Vagina (tissue), 2 donors: Measurements from ENCODE around the gene EPG5. TPM values are rescaled to one million over a fixed set of nuclear protein-coding genes. Genes with fewer than 3 reads are reported as not detected.

ENCODE experiments used
- DNase-seq, 2 donors: peaks; one replicate each; pipeline ENCODE4 v3.0.0-alpha.2; 2017; ENCODE audit errors: extremely low spot score in 2 of 2
- H3K27ac ChIP-seq: fragments of 200-600 bp; sonication (generic); one replicate; pipeline ENCODE4 v1.5.1; 2019
- H3K27me3 ChIP-seq: fragments of 200-600 bp; sonication (generic); one replicate; pipeline ENCODE4 v1.5.1; 2019
- H3K36me3 ChIP-seq, 2 donors: fragments of 200-600 bp; sonication (generic); one replicate each; pipeline ENCODE4 v1.5.1; 2017 to 2019
- H3K4me1 ChIP-seq: fragments of 200-600 bp; sonication (generic); one replicate; pipeline ENCODE4 v1.5.1; 2019
- H3K4me3 ChIP-seq, 2 donors: fragments of 200-600 bp; sonication (generic); 1 replicate in 1 of 2; 2 replicates in 1 of 2; pipeline ENCODE4 v1.5.1; 2016 to 2019
- H3K9me3 ChIP-seq: fragments of 200-600 bp; sonication (generic); one replicate; pipeline ENCODE4 v1.5.1; 2019
- POLR2A ChIP-seq, 2 donors: fragments of 450-650 bp; IDR thresholded peaks; one replicate each; pipeline ENCODE4 v1.6.1; 2017; ENCODE audit warnings: antibody characterized with exemption in 2 of 2, mild to moderate bottlenecking in 2 of 2, moderate library complexity in 2 of 2
- POLR2AphosphoS5 ChIP-seq, 2 donors: sonication (generic); formaldehyde crosslinking; IDR thresholded peaks; one replicate each; pipeline ENCODE4 v1.9.0; 2017; ENCODE audit warnings: antibody characterized with exemption in 2 of 2, mild to moderate bottlenecking in 2 of 2, low read depth in 1 of 2; ENCODE audit not compliant: insufficient read depth in 1 of 2
- intact Hi-C: fragments of 100-400 bp; cut with DNase I; formaldehyde crosslinking; loops from one replicate; pipeline ENCODE4 v1.15.1; 2023
- total RNA-seq: library from RNA; depleted of rRNA; stranded (reverse); fragments of >200 nt; gene quantifications from one replicate; pipeline ENCODE4 v1.2.3, GENCODE V29; 2016
- TF ChIP-seq, protein P1 (sequence below), 3 experiments: fragments of 450-650 bp in 2 of 3; fragments of 200-600 bp in 1 of 3; sonication (generic) in 1 of 3; IDR thresholded peaks; one replicate each; pipeline ENCODE4 v1.5.1; 2017 to 2019; ENCODE audit warnings: antibody characterized with exemption in 3 of 3, mild to moderate bottlenecking in 2 of 3, moderate library complexity in 2 of 3

Gene EPG5
- total RNA-seq, 1 donor from 2014 or later: 29.5 TPM

DNA sequence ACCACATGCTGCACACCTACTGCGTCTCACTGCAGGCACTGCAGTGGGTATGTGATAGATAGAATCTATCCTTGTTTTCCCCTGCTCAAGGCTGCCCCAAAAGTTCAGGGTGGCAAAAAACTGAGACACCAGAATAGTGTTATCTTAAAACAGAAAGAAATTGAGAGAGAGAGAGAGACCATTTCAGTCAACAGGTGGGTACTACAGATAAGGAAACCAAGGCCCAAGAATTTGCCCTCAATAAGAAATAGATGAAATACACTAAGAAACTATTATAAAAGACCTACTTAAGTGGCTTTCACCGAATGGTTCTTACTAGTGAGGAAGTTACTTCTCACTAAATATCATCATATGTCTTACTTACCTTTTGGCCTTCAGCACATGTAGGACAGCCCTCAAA, 27.9 kb downstream of the EPG5 start:
- Histone ChIP-seq H3K27ac (no peak overlapping the region), H3K36me3 (peaks cover 0 to 55% of the 10 kb centered on the region in 2 donors), H3K4me3 (no peak overlapping the region), H3K9me3 (no peaks in the 10 kb centered on the region), H3K27me3 (no peaks in the 10 kb centered on the region), H3K4me1 (no peaks in the 10 kb centered on the region)
- TF ChIP-seq, protein P1, sequence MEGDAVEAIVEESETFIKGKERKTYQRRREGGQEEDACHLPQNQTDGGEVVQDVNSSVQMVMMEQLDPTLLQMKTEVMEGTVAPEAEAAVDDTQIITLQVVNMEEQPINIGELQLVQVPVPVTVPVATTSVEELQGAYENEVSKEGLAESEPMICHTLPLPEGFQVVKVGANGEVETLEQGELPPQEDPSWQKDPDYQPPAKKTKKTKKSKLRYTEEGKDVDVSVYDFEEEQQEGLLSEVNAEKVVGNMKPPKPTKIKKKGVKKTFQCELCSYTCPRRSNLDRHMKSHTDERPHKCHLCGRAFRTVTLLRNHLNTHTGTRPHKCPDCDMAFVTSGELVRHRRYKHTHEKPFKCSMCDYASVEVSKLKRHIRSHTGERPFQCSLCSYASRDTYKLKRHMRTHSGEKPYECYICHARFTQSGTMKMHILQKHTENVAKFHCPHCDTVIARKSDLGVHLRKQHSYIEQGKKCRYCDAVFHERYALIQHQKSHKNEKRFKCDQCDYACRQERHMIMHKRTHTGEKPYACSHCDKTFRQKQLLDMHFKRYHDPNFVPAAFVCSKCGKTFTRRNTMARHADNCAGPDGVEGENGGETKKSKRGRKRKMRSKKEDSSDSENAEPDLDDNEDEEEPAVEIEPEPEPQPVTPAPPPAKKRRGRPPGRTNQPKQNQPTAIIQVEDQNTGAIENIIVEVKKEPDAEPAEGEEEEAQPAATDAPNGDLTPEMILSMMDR (IDR thresholded peaks at IDR 0.05): no peak
- TF ChIP-seq POLR2A (IDR thresholded peaks at IDR 0.05): no peak
- TF ChIP-seq POLR2AphosphoS5 (IDR thresholded peaks at IDR 0.05; ENCODE audit: insufficient read depth in 1 of 2, low read depth in 1 of 2): no peak
- intact Hi-C loops: no loop called here
- no peak for DNase-seq

DNA sequence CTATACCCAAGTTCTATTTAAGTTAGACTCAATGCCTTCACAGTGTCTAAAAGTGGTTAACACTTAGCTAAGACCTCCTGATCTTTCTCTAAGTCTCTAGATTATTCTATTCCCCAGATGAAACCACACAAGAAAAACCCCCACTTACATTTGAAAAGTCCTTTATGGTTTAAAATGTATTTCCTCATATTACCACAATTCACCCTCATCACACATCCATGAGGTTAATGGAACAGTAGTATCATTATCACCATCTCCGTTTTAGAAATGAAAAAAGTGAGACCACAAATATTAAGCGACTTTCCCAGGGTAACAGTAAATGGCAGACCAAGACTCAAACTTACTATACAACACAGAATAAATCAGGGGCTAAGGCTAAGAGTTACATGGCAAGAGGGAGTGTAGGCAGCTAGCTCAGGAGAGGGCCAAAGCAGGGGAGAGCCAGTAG, 28.6 kb downstream of the EPG5 start:
- Histone ChIP-seq H3K9me3 (no peaks in the 10 kb centered on the region), H3K4me3 (no peak overlapping the region), H3K27ac (no peak overlapping the region), H3K36me3 (peaks cover 0 to 48% of the 10 kb centered on the region in 2 donors), H3K4me1 (no peaks in the 10 kb centered on the region), H3K27me3 (no peaks in the 10 kb centered on the region)
- intact Hi-C loops: no loop called here
- TF ChIP-seq POLR2A (IDR thresholded peaks at IDR 0.05) (no peak), POLR2AphosphoS5 (IDR thresholded peaks at IDR 0.05; ENCODE audit: insufficient read depth in 1 of 2, low read depth in 1 of 2) (no peak)
- TF ChIP-seq, protein P1 (IDR thresholded peaks at IDR 0.05): no peak
- no peak for DNase-seq

DNA sequence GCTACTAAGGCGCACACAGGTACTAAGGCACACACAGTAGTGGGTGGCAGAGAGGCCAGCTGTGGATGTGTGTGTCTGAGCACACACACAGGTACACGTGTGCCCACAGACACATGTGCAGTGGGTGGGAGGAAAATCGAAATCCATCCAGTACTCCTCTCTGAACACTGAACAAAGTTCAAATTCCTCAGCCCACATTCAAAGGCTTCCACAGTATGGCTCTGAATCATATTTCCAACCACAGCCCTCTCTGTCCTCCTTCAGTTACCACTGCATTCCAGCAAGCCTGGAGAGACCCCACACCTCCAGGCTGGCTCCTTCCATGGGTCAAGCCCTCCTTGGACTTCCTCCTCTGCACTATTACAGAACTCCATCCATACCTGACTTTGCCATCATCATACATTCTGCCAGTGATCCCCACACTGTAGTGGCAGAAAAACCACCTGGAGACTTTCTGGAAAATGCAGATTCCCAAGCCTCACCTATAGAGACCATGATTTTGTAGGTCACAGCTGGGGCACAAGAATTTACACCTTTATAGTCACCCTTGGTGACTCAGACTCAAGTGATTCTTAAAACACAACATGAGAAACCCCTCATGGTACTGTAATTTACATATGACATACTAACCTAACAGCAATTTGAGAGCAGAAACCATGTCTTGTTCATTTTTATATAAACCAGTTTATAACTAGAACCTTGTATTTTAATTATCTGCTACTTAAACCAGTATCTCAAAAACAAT, 31.4 kb downstream of the EPG5 start:
- Histone ChIP-seq H3K4me1 (no peaks in the 10 kb centered on the region), H3K4me3 (no peak overlapping the region), H3K27me3 (no peaks in the 10 kb centered on the region), H3K27ac (no peak overlapping the region), H3K36me3 (peaks cover 0 to 39% of the 10 kb centered on the region in 2 donors), H3K9me3 (no peaks in the 10 kb centered on the region)
- no peak for DNase-seq
- intact Hi-C loops: no loop called here
- no peak for TF ChIP-seq POLR2A (IDR thresholded peaks at IDR 0.05)
- TF ChIP-seq, protein P1 (IDR thresholded peaks at IDR 0.05): no peak
- no peak for TF ChIP-seq POLR2AphosphoS5 (IDR thresholded peaks at IDR 0.05; ENCODE audit: insufficient read depth in 1 of 2, low read depth in 1 of 2)

DNA sequence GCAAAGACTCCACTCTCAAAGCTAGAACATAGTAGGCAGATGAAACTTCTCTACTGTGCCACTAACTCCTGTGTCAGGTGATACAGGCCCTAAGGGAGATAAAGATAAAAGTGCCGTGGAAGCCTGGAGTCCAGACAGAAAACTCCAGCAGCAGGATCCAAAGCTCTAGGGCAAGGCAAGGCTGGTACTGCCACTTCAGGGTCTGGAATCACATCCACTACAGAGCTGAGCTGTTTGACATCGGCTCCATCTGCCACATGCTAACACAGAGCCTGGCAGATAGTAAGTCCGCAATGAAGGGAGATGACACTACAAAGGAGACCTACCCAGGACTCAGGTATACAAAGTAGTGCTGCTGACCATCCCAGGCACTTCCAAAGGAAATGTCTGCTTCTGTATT, 34.4 kb downstream of the EPG5 start:
- Histone ChIP-seq H3K27ac (no peak overlapping the region), H3K4me1 (no peaks in the 10 kb centered on the region), H3K9me3 (no peaks in the 10 kb centered on the region), H3K36me3 (peaks cover 0 to 38% of the 10 kb centered on the region in 2 donors), H3K4me3 (no peak overlapping the region), H3K27me3 (no peaks in the 10 kb centered on the region)
- intact Hi-C loops: no loop called here
- TF ChIP-seq POLR2AphosphoS5 (IDR thresholded peaks at IDR 0.05; ENCODE audit: insufficient read depth in 1 of 2, low read depth in 1 of 2): no peak
- TF ChIP-seq, protein P1 (IDR thresholded peaks at IDR 0.05): no peak
- TF ChIP-seq POLR2A (IDR thresholded peaks at IDR 0.05): no peak
- no peak for DNase-seq

DNA sequence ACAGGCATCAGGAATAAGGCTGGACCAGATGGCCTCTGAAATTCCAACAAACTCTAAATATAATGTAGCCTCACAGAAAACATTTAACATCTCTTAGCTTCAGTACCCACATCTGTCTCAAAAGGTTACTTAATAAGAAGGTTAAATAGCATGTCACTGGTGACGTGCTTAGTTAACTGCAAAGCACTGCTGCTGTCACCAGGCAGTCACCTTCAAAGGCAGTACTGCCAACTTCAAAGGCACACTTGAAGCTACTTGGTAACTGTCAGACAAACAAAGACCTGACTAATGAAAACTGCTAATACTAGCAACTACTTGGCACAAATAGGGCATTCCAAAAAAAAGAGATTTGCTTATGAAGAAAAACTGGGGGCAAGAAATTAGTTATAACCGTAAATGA, 36.2 kb downstream of the EPG5 start:
- H3K36me3 ChIP-seq: peaks cover 0 to 40% of the 10 kb centered on the region in 2 donors
- no peak overlapping the region for H3K27ac ChIP-seq
- H3K4me1 ChIP-seq: no peaks in the 10 kb centered on the region
- intact Hi-C loops: no loop called here
- no peaks in the 10 kb centered on the region for H3K9me3 ChIP-seq
- no peak overlapping the region for H3K4me3 ChIP-seq
- DNase-seq: no peak
- H3K27me3 ChIP-seq: no peaks in the 10 kb centered on the region
- TF ChIP-seq, protein P1 (IDR thresholded peaks at IDR 0.05): no peak
- TF ChIP-seq POLR2A (IDR thresholded peaks at IDR 0.05) (no peak), POLR2AphosphoS5 (IDR thresholded peaks at IDR 0.05; ENCODE audit: insufficient read depth in 1 of 2, low read depth in 1 of 2) (no peak)
